Vein endothelial cell (primary cell): ENCODE data around the gene PRCD. TPM values are rescaled to one million over a fixed set of nuclear protein-coding genes. Genes with fewer than 3 reads are reported as not detected.
A peak's percentile ranks its signal among the peaks of the same experiment; 100 is the strongest.

Experiments
- small RNA-seq: library from RNA; depleted of rRNA; stranded (forward); fragments of <200 nt; gene quantifications from one replicate; pipeline ENCODE3, GENCODE V24; 2012
- total RNA-seq: library from RNA; depleted of rRNA; stranded (reverse); fragments of >200 nt; gene quantifications from 2 replicates; pipeline ENCODE4 v1.2.3, GENCODE V29; 2012

The PRCD gene
- total RNA-seq: under 0.01 TPM in 1 of 2 replicates, not detected in the other

GRCh38 chr17:76539631-76540271, at the start of gene PRCD:
Gene PRCD (plus strand): TSS chr17:76540044. CDS start chr17:76540142, 98 bp downstream.

GRCh38 chr17:76501018-76501826, 38.6 kb upstream of the PRCD start, which contains the start of gene RHBDF2:
Gene RHBDF2 (minus strand): TSS chr17:76501423. CDS start chr17:76481524, 19,899 bp downstream.

GRCh38 chr17:76537578-76538280, 2.1 kb upstream of the PRCD start, which contains the start of gene CYGB:
Gene CYGB (minus strand): TSS chr17:76537709. CDS start chr17:76537542, 167 bp downstream.

GRCh38 chr17:76585649-76586593, 46.1 kb downstream of the PRCD start, which contains the start of gene ST6GALNAC2:
Gene ST6GALNAC2 (minus strand): TSS chr17:76585860. CDS start chr17:76585808, 52 bp downstream.

Small RNA genes lying within 50 kb of the gene (small RNA-seq; reads per million reads assigned to genes)
- gene SNORD1A: not detected
- gene SNORD1B: 763 reads per million, percentile 99 among the genes with 10 or more reads in this experiment

Other genes starting within 250 kb of the PRCD start
- 2.0 and 3.2 TPM in 2 replicates for gene QRICH2, start 231.8 kb upstream of the PRCD start, total RNA-seq
- 83.8 and 85.9 TPM in 2 replicates for gene PRPSAP1, start 186.1 kb upstream of the PRCD start, total RNA-seq
- gene SPHK1, start 155.4 kb upstream of the PRCD start, total RNA-seq: 138 and 156 TPM in 2 replicates
- 26.1 and 26.8 TPM in 2 replicates for gene UBE2O, start 86.9 kb upstream of the PRCD start, total RNA-seq
- gene AANAT, start 72.4 kb upstream of the PRCD start, total RNA-seq: not detected in 2 replicates
- 18.0 and 29.7 TPM in 2 replicates for gene RHBDF2, start 38.6 kb upstream of the PRCD start, total RNA-seq
- gene CYGB, start 2.3 kb upstream of the PRCD start, total RNA-seq: 0.38 and 0.65 TPM in 2 replicates
- gene ST6GALNAC2, start 45.8 kb downstream of the PRCD start, total RNA-seq: under 0.01 and 0.10 TPM in 2 replicates
- not detected in 2 replicates for gene ST6GALNAC1, start 103.7 kb downstream of the PRCD start, total RNA-seq
- gene MXRA7, start 170.9 kb downstream of the PRCD start, total RNA-seq: 142 and 166 TPM in 2 replicates
- gene JMJD6, start 186.6 kb downstream of the PRCD start, total RNA-seq: 14.0 and 19.0 TPM in 2 replicates
- gene METTL23, start 186.8 kb downstream of the PRCD start, total RNA-seq: 19.9 and 22.9 TPM in 2 replicates
- gene SRSF2, start 197.3 kb downstream of the PRCD start, total RNA-seq: 187 and 236 TPM in 2 replicates
- 27.8 and 36.5 TPM in 2 replicates for gene MFSD11, start 198.1 kb downstream of the PRCD start, total RNA-seq